ENCODE data around the gene EVI2B.

DNA sequence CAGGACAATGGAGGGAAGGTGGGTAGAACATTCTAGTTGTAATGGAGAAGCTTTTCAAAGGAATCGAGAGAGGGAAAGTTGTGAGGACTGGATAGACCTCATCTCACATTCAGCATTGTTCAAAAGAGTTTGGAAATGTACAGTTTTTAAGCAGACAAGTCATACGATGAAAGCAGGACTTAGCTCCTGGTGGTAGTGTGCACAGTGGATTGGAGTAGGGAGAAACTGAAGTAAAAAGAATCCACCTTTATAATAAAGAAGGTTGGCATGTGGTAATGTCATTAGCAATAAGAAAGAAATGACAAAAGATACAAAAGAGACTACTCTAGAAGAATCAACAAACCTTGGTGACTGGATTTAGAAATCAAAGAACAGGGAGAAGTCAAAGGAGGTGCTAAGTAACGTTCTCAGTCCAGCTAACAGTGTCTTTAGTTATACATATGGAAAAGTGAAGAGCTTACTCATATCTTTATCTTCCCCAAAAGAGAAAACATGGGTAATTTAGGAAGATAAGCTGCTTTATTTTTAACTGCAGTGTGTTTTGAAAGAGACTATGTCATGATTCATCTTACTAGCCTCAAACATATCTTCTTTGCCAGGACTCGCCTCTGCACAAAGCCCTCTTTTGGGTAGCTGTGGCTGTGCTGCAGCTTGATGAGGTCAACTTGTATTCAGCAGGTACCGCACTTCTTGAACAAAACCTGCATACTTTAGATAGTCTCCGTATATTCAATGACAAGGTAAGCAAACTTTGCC lies 26.2 kb upstream of the EVI2B start:
- TF ChIP-seq, protein P1, sequence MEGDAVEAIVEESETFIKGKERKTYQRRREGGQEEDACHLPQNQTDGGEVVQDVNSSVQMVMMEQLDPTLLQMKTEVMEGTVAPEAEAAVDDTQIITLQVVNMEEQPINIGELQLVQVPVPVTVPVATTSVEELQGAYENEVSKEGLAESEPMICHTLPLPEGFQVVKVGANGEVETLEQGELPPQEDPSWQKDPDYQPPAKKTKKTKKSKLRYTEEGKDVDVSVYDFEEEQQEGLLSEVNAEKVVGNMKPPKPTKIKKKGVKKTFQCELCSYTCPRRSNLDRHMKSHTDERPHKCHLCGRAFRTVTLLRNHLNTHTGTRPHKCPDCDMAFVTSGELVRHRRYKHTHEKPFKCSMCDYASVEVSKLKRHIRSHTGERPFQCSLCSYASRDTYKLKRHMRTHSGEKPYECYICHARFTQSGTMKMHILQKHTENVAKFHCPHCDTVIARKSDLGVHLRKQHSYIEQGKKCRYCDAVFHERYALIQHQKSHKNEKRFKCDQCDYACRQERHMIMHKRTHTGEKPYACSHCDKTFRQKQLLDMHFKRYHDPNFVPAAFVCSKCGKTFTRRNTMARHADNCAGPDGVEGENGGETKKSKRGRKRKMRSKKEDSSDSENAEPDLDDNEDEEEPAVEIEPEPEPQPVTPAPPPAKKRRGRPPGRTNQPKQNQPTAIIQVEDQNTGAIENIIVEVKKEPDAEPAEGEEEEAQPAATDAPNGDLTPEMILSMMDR (IDR thresholded peaks at IDR 0.05) = no peak
- no peak for TF ChIP-seq ZFX (IDR thresholded peaks at IDR 0.05; ENCODE audit: borderline replicate concordance)

Measured in 22Rv1 (cell line).